ENCODE measurements around the gene PLCB1. TPM values are rescaled to one million over a fixed set of nuclear protein-coding genes. Genes with fewer than 3 reads are reported as not detected.

Gene PLCB1
- total and polyA plus RNA-seq, 2 donors (not counting 3 experiments of a cell fraction or from before 2014, with no cell fraction given), result 10.2 to 53.4 TPM

GRCh38 chr20:8474027-8474668 lies 342.1 kb downstream of the PLCB1 start:
- Histone ChIP-seq H3K79me2 (ENCODE audit: control insufficient read depth, insufficient read depth, low read length) (no peaks in the 10 kb centered on the region), H3K4me1 (ENCODE audit: control insufficient read depth, extremely low read depth, insufficient read depth, low read length) (no peaks in the 10 kb centered on the region), H3K27me3 (ENCODE audit: control insufficient read depth in 2 of 2, insufficient read depth in 2 of 2, low read length in 2 of 2) (no peaks in the 10 kb centered on the region), H3K9me3 (replicated peaks; ENCODE audit: control insufficient read depth, insufficient read depth, low read length) (no peaks in the 10 kb centered on the region), H3K27ac (ENCODE audit: insufficient read depth, low read depth, low read length) (no peak overlapping the region), H3K9me1 (replicated peaks; ENCODE audit: control insufficient read depth, extremely low read depth, insufficient read depth, low read length) (no peaks in the 10 kb centered on the region), H3K9ac (replicated peaks; ENCODE audit: extremely low read depth, insufficient read depth, low read length) (no peak overlapping the region), H2AFZ (ENCODE audit: low read depth, low read length) (no peak overlapping the region), H4K20me1 (replicated peaks; ENCODE audit: control insufficient read depth, extremely low read depth, insufficient read depth, low read length) (no peaks in the 10 kb centered on the region), H3K36me3 (ENCODE audit: control insufficient read depth in 2 of 2, extremely low read depth in 1 of 2, insufficient read depth in 2 of 2, low read length in 2 of 2) (no peaks in the 10 kb centered on the region), H3K4me2 (ENCODE audit: insufficient read depth, low read length) (no peak overlapping the region), H3K4me3 (replicated peaks in 1 of 3; ENCODE audit: insufficient read depth in 1 of 3, low read depth in 1 of 3, low read length in 3 of 3) (no peak overlapping the region)
- DNase-seq (ENCODE audit: low read depth, low spot score) (no peak), FAIRE-seq (no peak)
- intact Hi-C loops (cut with micrococcal nuclease), result no loop called here
- ChIA-PET POLR2A (no interaction called here), CTCF (no interaction called here)
- dilution Hi-C loops (cut with MboI; ENCODE audit: extremely low pct_ligation_motif_present, low sequenced_read_pairs), result no loop called here
- no peak for TF ChIP-seq GATA2 (IDR thresholded peaks at IDR 0.05; ENCODE audit: insufficient read depth, insufficient read length, low read depth, low read length)
- no peak for TF ChIP-seq JUN (IDR thresholded peaks at IDR 0.05; ENCODE audit: borderline replicate concordance, insufficient read depth, insufficient read length, low read depth)
- no peak for TF ChIP-seq POLR2A (IDR thresholded peaks at IDR 0.05; ENCODE audit: low read depth, low read length)
- no peak for TF ChIP-seq CTCF (IDR thresholded peaks at IDR 0.05; ENCODE audit: extremely low read depth in 1 of 2, insufficient read depth in 1 of 2, low read depth in 1 of 2, low read length in 2 of 2)
- no peak for TF ChIP-seq EZH2 (IDR thresholded peaks at IDR 0.05; ENCODE audit: borderline replicate concordance, low read depth, low read length, severe bottlenecking)
- no peak for TF ChIP-seq POLR2AphosphoS5 (IDR thresholded peaks at IDR 0.05; ENCODE audit: insufficient read depth, low read depth, low read length)
- TF ChIP-seq MAX (IDR thresholded peaks at IDR 0.05; ENCODE audit: insufficient read depth, insufficient read length), result no peak
- TF ChIP-seq FOS (IDR thresholded peaks at IDR 0.05; ENCODE audit: borderline replicate concordance, insufficient read depth, low read length), result no peak
- no peak for TF ChIP-seq MYC (IDR thresholded peaks at IDR 0.05; ENCODE audit: low read depth, low read length)
- no TSS peak for BruUV-seq (replicated peaks)
